GM18502 (cell line): ENCODE data around the gene HHLA2.

ENCODE experiments used
- ATAC-seq: cut with Tn5 transposase; IDR thresholded peaks from one replicate; pipeline ENCODE4 v1.9.1; 2021; ENCODE audit warnings: mild to moderate bottlenecking; ENCODE audit not compliant: unreplicated experiment, poor library complexity

Gene HHLA2

GRCh38 chr3:108297647-108298046 is 1.3 kb downstream of the HHLA2 start:
- ATAC-seq: no peak

GRCh38 chr3:108298056-108298455 is 1.7 kb downstream of the HHLA2 start:
- no peak for ATAC-seq

- ATAC-seq: no peak
Observed at GRCh38 chr3:108300103-108300849, 3.9 kb downstream of the HHLA2 start.

- peak; percentile 52 for ATAC-seq
Observed at GRCh38 chr3:108301695-108302404, 5.5 kb downstream of the HHLA2 start.

GRCh38 chr3:108302570-108302969 is 6.2 kb downstream of the HHLA2 start:
- ATAC-seq: no peak

GRCh38 chr3:108305484-108306172 is 9.3 kb downstream of the HHLA2 start:
- no peak for ATAC-seq

- ATAC-seq: no peak
Observed at GRCh38 chr3:108311797-108312196, 15.4 kb downstream of the HHLA2 start.

- no peak for ATAC-seq
Observed at GRCh38 chr3:108312656-108313055, 16.3 kb downstream of the HHLA2 start.

GRCh38 chr3:108315767-108316301 is 19.5 kb downstream of the HHLA2 start:
- no peak for ATAC-seq

GRCh38 chr3:108319428-108320082 is 23.2 kb downstream of the HHLA2 start:
- no peak for ATAC-seq

- no peak for ATAC-seq
Observed at GRCh38 chr3:108320746-108321350, 24.5 kb downstream of the HHLA2 start.

- no peak for ATAC-seq
Observed at GRCh38 chr3:108322352-108322751, 26.0 kb downstream of the HHLA2 start.

GRCh38 chr3:108324177-108324576 is 27.8 kb downstream of the HHLA2 start:
- no peak for ATAC-seq

GRCh38 chr3:108327168-108327567 is 30.8 kb downstream of the HHLA2 start:
- no peak for ATAC-seq

GRCh38 chr3:108328821-108329486 is 32.6 kb downstream of the HHLA2 start:
- no peak for ATAC-seq

- no peak for ATAC-seq
Observed at GRCh38 chr3:108329508-108329907, 33.2 kb downstream of the HHLA2 start.

- ATAC-seq: no peak
Observed at GRCh38 chr3:108329947-108330346, 33.6 kb downstream of the HHLA2 start.

GRCh38 chr3:108331792-108332191 is 35.4 kb downstream of the HHLA2 start:
- no peak for ATAC-seq

- ATAC-seq: no peak
Observed at GRCh38 chr3:108333961-108334360, 37.6 kb downstream of the HHLA2 start.

- ATAC-seq: no peak
Observed at GRCh38 chr3:108334701-108335100, 38.4 kb downstream of the HHLA2 start.
